Measurements from ENCODE around the gene IGF1R.

The IGF1R gene

DNA sequence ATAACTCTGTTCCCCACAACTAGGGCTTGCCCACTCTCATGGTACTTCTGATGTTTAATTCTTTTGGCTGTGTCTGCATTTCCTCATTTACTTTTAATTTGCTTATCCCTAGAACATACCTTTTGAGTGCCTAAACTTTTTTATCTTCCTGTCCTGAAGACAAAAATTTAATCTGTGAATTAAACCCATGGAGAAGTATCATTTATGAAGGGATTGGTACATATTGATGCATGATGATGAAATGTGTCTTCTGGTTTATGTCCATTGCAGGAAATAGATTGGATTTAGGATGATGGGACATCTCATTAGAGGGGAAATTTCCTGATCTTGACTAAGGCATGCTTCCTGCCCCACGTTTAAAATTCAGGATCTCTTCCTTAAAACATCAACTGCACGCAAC is 249.8 kb downstream of the IGF1R start:
- DNase-seq: no peak

- DNase-seq: no peak
These were observed 251.1 kb downstream of the IGF1R start for GRCh38 chr15:98899272-98900021.

- DNase-seq: no peak
These were observed 252.0 kb downstream of the IGF1R start for GRCh38 chr15:98900356-98900755.

DNA sequence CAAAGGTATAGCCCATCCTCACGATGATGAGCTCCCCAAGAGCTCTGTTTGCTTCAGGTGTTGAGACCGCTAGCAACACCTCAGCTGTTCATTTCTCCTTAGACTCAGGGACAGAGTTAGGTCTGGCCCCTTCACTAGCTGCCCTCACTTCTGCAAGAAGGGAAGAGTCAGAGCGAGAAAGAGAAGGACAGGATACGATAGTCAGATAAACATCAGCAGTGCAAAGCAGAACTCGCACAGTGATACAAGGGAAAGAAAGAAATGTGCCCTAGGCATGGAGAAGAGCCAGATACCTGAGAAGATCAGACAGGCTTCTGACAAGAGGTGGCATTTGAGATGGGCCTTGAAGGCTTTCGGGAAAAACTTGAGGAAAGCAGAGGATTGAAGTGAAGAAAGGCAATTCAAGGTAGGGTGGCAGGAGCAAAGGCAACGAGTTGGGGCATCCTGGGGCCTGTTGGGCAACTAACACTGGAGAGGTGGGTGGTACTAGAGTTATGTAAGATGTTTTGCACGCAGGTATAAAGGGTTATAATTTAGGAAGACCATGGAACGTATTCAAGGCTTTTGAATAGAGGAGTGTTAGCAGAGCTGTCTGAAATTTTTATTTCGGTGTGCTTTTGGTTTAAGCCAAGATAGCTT is 253.2 kb downstream of the IGF1R start:
- DNase-seq: no peak

DNA sequence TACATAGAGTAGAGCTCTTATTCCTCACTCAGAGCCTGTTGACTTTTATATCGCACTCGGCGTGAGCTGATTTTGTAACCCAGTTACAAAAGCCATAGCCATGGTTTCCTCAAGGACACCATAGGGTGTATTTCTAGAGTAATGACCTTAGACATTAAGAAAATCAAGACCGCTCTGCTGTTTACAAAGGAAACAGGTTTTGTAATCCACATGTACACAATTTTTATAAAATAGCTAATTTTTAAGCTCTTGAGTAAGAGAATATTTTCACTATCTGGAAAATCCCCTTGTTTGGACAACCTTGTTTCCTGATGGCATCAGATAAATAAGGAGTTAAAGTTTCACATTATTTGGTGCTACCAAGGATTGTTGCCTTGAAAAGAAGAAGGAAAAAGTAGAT is 254.6 kb downstream of the IGF1R start:
- DNase-seq: no peak

- DNase-seq: no peak
These were observed 255.2 kb downstream of the IGF1R start for GRCh38 chr15:98903377-98904018.

- DNase-seq: no peak
These were observed 256.2 kb downstream of the IGF1R start for GRCh38 chr15:98904544-98904943.

GRCh38 chr15:98905963-98906711 is 257.8 kb downstream of the IGF1R start:
- no peak for DNase-seq

DNA sequence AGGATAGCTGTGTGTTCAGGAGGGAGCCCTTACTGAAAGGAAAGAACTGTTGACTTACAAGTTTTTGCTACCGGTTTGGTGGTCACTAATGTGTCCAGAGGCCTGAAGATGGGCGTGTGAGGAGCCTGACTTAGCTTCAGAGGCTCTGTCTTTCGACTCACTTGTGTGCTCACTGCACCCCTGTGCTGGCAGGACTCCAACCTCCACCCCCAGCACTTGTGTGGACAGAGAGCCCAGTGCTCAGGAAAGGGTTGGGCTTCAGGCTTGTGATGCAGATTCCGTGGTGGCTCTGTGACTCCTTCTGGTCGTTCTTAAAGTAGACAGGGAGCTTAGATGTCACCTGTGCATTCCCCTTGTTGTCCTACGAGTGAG is 258.4 kb downstream of the IGF1R start:
- DNase-seq: no peak

DNA sequence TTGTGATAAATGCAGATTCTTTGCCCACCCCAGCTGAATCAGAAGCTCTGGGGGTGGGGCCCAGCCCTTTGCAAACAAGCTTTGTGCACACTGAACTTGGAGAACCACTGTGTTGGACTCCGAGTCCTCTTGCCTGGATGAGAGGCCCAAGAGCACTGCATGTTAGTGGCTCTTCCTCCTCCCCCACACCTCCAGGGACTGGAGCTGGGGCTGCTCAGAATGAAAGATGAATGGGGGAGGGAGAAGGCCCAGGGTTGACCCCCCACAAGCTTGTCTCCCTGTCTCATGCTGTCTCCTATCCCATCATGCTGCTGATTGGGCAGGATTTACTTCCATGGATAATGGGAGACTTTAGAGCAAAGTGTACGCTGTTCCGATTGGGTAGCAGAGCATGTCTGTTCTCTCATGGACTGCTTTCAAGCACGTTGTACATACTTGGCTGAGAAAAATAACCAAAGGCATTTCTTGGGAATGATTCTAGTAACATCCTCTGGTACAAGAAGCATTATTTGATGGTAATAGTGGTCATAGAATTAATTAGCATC is 259.7 kb downstream of the IGF1R start:
- DNase-seq: no peak

DNA sequence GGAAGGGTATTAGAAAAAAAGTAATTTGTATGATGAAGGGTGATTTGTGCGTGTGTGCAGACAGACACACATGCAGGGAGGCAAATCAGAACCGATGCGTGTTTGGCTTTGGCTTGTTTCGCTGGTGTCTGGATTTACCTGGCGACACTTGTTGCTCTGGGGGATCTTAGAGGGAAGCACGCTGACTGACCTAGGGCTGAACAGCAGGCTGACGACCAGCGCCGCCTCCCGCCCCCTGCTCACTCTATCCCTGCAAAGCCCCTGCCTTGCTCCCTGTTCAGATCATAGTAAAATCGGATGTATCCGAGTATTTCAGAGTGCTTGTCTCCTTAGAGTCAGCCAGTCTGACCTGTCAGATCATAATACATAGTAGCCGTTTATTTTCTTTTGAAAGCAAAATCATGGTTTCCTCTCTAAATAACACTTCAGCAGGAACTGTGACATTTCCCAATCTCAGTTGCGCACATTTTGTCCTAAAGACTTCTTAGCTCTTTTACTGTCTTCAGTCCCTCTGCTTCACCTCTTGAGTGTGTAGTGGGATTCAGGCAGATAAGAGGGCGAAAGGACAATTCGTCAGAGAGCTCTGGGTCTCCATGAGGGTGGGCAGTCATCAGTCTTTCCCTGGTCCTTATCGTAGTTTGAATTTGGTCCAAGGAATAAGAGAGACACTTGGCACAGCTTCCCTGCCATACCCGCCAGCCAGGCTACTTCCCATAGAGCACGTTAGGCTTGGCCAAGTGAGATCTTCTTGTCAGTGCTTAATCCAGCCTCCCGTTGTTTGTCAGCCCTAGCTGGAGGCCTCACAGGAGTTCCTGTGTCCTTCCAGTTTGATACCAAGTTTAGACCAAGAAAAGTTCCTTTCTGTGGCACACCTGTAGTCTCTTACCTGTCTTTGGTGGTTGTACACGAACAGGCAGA is 261.9 kb downstream of the IGF1R start:
- no peak for DNase-seq

DNA sequence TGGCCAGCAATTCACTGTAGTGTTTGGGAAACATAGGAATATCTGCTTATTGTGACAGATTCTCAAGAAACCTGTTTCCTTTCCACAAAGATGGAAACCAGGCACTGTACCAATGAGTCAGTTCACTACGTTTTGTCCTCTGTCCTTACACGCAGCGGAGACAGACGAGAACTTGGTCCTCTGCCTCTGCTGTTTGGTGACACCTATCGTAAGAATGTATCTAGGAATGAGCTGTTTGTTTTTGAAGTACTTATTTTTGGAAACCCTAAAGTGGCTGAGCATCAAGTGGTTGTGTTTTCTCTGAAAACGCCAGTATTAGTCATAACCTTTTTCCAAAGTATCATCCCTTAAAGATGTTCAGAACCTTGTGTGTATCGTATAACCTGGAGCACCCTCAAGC is 266.3 kb downstream of the IGF1R start:
- no peak for DNase-seq

GRCh38 chr15:98916826-98917225 is 268.5 kb downstream of the IGF1R start:
- DNase-seq: no peak

DNA sequence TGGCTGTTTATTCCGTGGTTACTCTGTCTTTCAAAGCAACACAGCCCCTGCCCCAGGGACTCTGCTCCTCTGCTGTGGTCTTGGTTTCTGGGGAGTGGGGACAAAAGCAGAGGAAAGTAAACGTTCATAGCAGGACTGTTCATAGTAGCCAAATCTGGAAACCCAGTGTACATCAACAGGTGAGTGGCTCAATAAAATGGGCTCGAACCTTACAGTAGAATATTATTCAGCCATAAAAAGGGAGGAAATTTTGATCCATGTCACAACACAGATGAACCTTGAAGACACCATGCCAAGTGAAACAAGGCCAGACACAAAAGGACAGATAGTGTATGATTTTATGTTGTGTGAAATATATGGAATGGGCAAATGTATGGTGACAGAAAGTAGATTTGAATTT is 269.1 kb downstream of the IGF1R start:
- no peak for DNase-seq

DNA sequence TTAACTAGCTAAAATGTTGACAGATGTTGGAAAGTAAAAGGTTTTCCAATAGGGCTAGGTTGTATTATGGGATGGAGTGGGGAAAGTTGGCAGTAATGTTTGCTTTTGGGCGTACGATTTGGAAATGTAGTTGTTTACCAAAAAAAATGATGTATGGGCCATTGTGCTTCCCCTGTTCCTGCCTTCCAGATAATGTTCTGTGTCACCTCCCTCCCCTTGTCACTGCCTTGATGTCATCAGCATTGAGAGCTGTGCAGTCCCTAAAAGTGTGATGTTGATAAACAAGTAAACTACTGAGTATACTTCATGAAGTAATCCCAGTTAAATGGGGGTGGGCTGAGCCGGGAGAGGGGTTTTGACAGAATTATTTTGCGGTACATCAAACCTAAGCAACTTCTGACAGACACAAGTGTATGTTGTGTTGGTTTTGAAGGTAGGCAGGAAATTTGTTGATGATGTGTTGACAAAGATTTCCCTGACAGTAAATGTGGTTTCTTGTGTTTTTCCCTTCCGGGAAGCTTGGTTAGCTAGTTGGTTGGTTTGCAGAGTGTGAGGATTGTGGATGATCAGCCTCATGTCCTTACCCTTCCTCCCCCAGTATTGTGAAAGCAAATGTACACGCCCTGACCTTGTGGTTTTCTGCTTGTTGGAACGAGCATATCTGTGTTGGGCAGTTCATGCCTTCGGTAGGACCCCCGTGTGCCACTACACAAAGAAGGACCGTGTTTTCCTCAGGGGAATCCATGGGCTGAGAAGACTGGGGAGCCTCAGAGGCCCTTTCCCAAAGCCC is 271.9 kb downstream of the IGF1R start:
- DNase-seq: no peak

- DNase-seq: no peak
These were observed 274.8 kb downstream of the IGF1R start for GRCh38 chr15:98923171-98923570.

DNA sequence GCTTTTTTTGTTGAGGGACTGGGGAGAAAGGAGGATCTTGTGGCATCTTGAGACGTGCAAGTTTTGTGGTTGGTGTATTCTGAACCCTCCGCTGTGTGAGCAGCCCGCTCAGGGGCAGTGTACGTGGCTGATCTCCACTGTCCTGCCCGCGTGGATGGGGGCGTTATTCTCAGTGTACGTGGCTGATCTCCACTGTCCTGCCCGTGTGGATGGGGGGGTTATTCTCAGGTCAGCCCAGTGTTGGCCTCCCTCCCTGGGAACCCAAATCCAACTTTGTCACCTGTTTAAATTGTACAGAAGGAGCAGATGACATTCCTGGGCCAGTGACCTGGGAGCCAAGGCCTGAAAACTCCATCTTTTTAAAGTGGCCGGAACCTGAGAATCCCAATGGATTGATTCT is 275.2 kb downstream of the IGF1R start:
- no peak for DNase-seq

DNA sequence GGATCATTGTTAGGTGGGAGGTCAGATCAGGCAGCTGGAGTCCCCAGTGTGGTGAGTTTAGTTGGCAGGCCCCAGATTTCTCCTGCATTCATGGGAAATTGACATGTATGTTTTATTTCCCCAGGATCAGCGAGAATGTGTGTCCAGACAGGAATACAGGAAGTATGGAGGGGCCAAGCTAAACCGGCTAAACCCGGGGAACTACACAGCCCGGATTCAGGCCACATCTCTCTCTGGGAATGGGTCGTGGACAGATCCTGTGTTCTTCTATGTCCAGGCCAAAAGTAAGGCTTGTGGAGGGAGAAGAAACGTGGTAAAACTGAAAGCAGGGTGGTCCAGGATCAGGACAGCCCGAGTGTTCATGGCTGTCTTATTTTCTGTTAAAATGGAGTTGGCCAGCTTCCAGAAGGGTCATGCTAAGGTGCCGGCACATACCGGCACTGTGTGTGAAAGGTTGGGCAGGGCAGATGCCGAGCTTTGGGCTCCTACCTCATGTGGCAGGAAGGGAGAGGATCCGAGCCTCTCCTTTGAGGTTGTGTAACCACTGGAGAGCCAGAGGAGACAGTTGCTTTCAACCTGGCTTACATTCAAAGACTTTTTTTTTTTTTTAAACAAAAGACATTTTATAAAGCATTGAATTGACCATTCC is 276.2 kb downstream of the IGF1R start:
- no peak for DNase-seq

DNA sequence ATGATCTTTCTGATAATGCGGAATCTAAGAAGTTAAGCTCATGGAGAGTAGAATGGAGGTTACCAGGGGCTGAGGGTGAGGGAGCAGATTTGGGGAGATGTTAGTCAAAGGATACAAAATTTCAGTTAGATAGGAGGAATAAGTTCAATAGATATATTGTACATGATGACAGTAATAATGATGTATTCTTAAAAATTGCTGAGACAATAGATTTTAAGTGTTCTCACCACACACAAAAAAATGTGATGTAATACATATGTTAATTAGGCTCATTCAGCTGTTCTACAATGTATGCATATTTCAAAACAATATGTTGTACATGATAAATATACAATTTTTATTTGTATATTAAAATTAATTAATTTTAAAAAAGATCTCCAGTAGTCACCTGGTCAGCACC is 277.9 kb downstream of the IGF1R start:
- no peak for DNase-seq

DNA sequence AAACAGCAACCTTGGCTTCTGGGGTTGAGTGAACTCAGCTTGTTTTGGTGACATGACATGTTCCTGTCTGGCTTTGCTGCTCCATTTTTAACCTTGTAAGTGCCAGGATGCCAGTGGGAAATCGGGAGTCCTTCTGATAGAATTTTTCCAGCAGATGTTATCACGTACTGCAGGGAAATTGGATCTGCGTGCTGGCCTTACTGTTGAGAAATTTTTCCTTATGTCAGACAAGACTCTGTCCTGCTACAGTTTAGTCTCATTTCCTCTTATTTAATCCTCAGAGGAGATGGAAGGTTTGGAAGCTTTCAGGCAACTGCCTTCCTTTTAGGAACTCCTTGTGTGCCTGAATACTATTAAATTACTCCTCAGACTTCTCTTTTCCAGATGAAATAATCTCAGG is 278.7 kb downstream of the IGF1R start:
- DNase-seq: no peak

DNA sequence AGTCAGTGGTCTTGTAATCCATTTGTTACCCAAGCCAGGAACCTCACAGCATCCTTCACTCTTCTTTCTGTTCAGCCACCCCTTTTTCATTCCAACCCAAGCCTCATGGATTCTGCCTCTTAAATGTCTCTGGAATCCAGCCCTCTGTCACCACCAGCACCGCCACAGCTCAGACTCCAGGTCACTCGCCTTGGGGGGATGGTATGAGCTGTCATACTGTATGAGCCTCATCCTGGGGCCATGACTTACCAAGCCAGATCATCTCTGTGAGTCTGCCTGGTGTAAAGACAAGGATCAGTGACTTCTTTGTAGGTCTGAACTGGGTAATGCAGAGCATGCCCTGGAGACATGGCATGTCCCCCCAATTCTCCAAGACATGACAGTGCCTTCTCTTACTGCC is 279.7 kb downstream of the IGF1R start:
- DNase-seq: no peak

All from DMS153 (cell line).